Gastrocnemius medialis (tissue), 4 donors: ENCODE data around the gene TM2D1.

Source experiments
- POLR2A ChIP-seq, 2 donors: fragments of 450-650 bp; IDR thresholded peaks; one replicate each; pipeline ENCODE4 v1.6.1; 2017; ENCODE audit warnings: antibody characterized with exemption in 2 of 2, mild to moderate bottlenecking in 2 of 2, moderate library complexity in 2 of 2
- TF ChIP-seq, protein P1 (sequence below), 5 experiments: fragments of 450-650 bp in 3 of 5; fragments of 200-600 bp in 2 of 5; sonication (generic) in 2 of 5; IDR thresholded peaks in 4 of 5; conservative IDR thresholded peaks in 1 of 5; 1 replicate in 4 of 5; 2 replicates in 1 of 5; pipeline ENCODE4 v1.5.1; 2016 to 2019; ENCODE audit warnings: antibody characterized with exemption in 5 of 5, mild to moderate bottlenecking in 3 of 5, moderate library complexity in 3 of 5

DNA sequence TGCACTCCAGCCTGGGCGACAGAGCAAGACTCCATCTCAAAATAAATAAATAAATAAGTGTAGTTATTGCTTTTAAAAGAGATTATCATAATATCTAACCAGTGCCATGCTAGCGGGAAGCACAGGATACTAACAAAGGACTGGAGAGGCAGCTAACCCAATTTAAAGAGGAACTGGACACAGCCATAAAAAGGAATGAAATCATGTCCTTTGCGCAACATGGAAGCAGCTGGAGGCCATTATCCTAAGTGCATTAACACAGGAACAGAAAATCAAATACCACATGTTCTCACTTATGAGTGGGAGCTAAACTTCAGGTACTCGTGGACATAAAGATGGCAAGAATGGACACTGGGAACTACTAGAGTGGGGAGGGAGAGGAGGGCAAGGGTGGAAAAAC is 54.9 kb downstream of the TM2D1 start:
- TF ChIP-seq, protein P1, sequence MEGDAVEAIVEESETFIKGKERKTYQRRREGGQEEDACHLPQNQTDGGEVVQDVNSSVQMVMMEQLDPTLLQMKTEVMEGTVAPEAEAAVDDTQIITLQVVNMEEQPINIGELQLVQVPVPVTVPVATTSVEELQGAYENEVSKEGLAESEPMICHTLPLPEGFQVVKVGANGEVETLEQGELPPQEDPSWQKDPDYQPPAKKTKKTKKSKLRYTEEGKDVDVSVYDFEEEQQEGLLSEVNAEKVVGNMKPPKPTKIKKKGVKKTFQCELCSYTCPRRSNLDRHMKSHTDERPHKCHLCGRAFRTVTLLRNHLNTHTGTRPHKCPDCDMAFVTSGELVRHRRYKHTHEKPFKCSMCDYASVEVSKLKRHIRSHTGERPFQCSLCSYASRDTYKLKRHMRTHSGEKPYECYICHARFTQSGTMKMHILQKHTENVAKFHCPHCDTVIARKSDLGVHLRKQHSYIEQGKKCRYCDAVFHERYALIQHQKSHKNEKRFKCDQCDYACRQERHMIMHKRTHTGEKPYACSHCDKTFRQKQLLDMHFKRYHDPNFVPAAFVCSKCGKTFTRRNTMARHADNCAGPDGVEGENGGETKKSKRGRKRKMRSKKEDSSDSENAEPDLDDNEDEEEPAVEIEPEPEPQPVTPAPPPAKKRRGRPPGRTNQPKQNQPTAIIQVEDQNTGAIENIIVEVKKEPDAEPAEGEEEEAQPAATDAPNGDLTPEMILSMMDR (IDR thresholded peaks at IDR 0.05 in 4 of 5, conservative IDR thresholded peaks at IDR 0.05 in 1 of 5) = no peak
- TF ChIP-seq POLR2A (IDR thresholded peaks at IDR 0.05) = no peak
